ENCODE data around the gene NKRF.

The NKRF gene

GRCh38 chrX:119624417-119624816 lies 18.2 kb upstream of the NKRF start:
- Histone ChIP-seq H3K4me1 (ENCODE audit: control insufficient read depth in 1 of 2, insufficient read depth in 2 of 2, low read length in 2 of 2) (no peaks in the 10 kb centered on the region), H2AFZ (ENCODE audit: insufficient read depth, low read length, poor library complexity) (no peak overlapping the region), H3K4ac (ENCODE audit: low read depth, low read length) (no peak overlapping the region), H2AK5ac (ENCODE audit: low read length) (no peak overlapping the region), H3K27ac (ENCODE audit: low read depth, low read length) (no peak overlapping the region), H3K14ac (ENCODE audit: low read length) (no peak overlapping the region), H4K12ac (ENCODE audit: low read depth, low read length) (no peak overlapping the region), H3K9me3 (ENCODE audit: insufficient read depth, low read depth, low read length) (no peaks in the 10 kb centered on the region), H4K8ac (ENCODE audit: low read depth, low read length) (no peak overlapping the region), H3K79me2 (ENCODE audit: control insufficient read depth, insufficient read depth, low read length, poor library complexity) (no peaks in the 10 kb centered on the region), H3K27me3 (ENCODE audit: insufficient read depth, low read length) (no peaks in the 10 kb centered on the region), H2BK5ac (ENCODE audit: low read depth, low read length, poor library complexity) (no peak overlapping the region), H3K4me3 (ENCODE audit: low read depth, low read length) (no peak overlapping the region), H2BK12ac (ENCODE audit: low read length) (no peak overlapping the region), H3K23ac (ENCODE audit: low read length) (no peak overlapping the region), H3K36me3 (ENCODE audit: control insufficient read depth in 1 of 2, insufficient read depth in 2 of 2, low read length in 2 of 2) (peaks cover 22 to 26% of the 10 kb centered on the region in 2 experiments), H2BK120ac (ENCODE audit: insufficient read depth, low read length, poor library complexity) (no peak overlapping the region), H3K79me1 (ENCODE audit: low read length) (no peaks in the 10 kb centered on the region), H3K4me2 (ENCODE audit: low read length) (no peak overlapping the region), H3K18ac (ENCODE audit: low read length) (no peak overlapping the region), H3K9ac (ENCODE audit: low read length) (no peak overlapping the region), H4K91ac (ENCODE audit: low read depth, low read length) (no peak overlapping the region)
- no CpG with 5 or more reads among the region's 11 CpGs for WGBS (ENCODE audit: extremely low coverage, insufficient coverage, insufficient read length)
- no peak for DNase-seq

- Histone ChIP-seq H2BK5ac (ENCODE audit: low read depth, low read length, poor library complexity) (no peak overlapping the region), H4K91ac (ENCODE audit: low read depth, low read length) (no peak overlapping the region), H3K79me1 (ENCODE audit: low read length) (no peaks in the 10 kb centered on the region), H3K9me3 (ENCODE audit: insufficient read depth, low read depth, low read length) (no peaks in the 10 kb centered on the region), H3K23ac (ENCODE audit: low read length) (no peak overlapping the region), H2AK5ac (ENCODE audit: low read length) (no peak overlapping the region), H3K79me2 (ENCODE audit: control insufficient read depth, insufficient read depth, low read length, poor library complexity) (no peaks in the 10 kb centered on the region), H3K4me2 (ENCODE audit: low read length) (no peak overlapping the region), H4K12ac (ENCODE audit: low read depth, low read length) (no peak overlapping the region), H3K27me3 (ENCODE audit: insufficient read depth, low read length) (no peaks in the 10 kb centered on the region), H3K4ac (ENCODE audit: low read depth, low read length) (no peak overlapping the region), H3K18ac (ENCODE audit: low read length) (no peak overlapping the region), H3K9ac (ENCODE audit: low read length) (no peak overlapping the region), H3K14ac (ENCODE audit: low read length) (no peak overlapping the region), H2BK12ac (ENCODE audit: low read length) (no peak overlapping the region), H3K4me3 (ENCODE audit: low read depth, low read length) (no peak overlapping the region), H2BK120ac (ENCODE audit: insufficient read depth, low read length, poor library complexity) (no peak overlapping the region), H3K27ac (ENCODE audit: low read depth, low read length) (no peak overlapping the region), H3K36me3 (ENCODE audit: control insufficient read depth in 1 of 2, insufficient read depth in 2 of 2, low read length in 2 of 2) (peaks cover 17 to 19% of the 10 kb centered on the region in 2 experiments), H2AFZ (ENCODE audit: insufficient read depth, low read length, poor library complexity) (no peak overlapping the region), H3K4me1 (ENCODE audit: control insufficient read depth in 1 of 2, insufficient read depth in 2 of 2, low read length in 2 of 2) (no peaks in the 10 kb centered on the region), H4K8ac (ENCODE audit: low read depth, low read length) (no peak overlapping the region)
- WGBS (ENCODE audit: extremely low coverage, insufficient coverage, insufficient read length), result no CpG with 5 or more reads among the region's 9 CpGs
- DNase-seq, result no peak
These were observed 16.4 kb upstream of the NKRF start for GRCh38 chrX:119622356-119623232.

GRCh38 chrX:119618439-119618838 lies 12.2 kb upstream of the NKRF start:
- Histone ChIP-seq H3K9ac (ENCODE audit: low read length) (no peak overlapping the region), H2AFZ (ENCODE audit: insufficient read depth, low read length, poor library complexity) (no peak overlapping the region), H3K27me3 (ENCODE audit: insufficient read depth, low read length) (no peaks in the 10 kb centered on the region), H3K23ac (ENCODE audit: low read length) (no peak overlapping the region), H3K4ac (ENCODE audit: low read depth, low read length) (no peak overlapping the region), H3K36me3 (ENCODE audit: control insufficient read depth in 1 of 2, insufficient read depth in 2 of 2, low read length in 2 of 2) (peaks cover 3 to 6% of the 10 kb centered on the region in 2 experiments), H2BK12ac (ENCODE audit: low read length) (no peak overlapping the region), H3K27ac (ENCODE audit: low read depth, low read length) (no peak overlapping the region), H3K4me3 (ENCODE audit: low read depth, low read length) (no peak overlapping the region), H4K91ac (ENCODE audit: low read depth, low read length) (no peak overlapping the region), H2BK120ac (ENCODE audit: insufficient read depth, low read length, poor library complexity) (no peak overlapping the region), H3K4me1 (ENCODE audit: control insufficient read depth in 1 of 2, insufficient read depth in 2 of 2, low read length in 2 of 2) (no peaks in the 10 kb centered on the region), H2BK5ac (ENCODE audit: low read depth, low read length, poor library complexity) (no peak overlapping the region), H3K4me2 (ENCODE audit: low read length) (no peak overlapping the region), H3K9me3 (ENCODE audit: insufficient read depth, low read depth, low read length) (no peaks in the 10 kb centered on the region), H4K8ac (ENCODE audit: low read depth, low read length) (no peak overlapping the region), H3K79me1 (ENCODE audit: low read length) (no peaks in the 10 kb centered on the region), H3K14ac (ENCODE audit: low read length) (no peak overlapping the region), H3K79me2 (ENCODE audit: control insufficient read depth, insufficient read depth, low read length, poor library complexity) (no peaks in the 10 kb centered on the region), H4K12ac (ENCODE audit: low read depth, low read length) (no peak overlapping the region), H2AK5ac (ENCODE audit: low read length) (no peak overlapping the region), H3K18ac (ENCODE audit: low read length) (no peak overlapping the region)
- no CpG with 5 or more reads among the region's 5 CpGs for WGBS (ENCODE audit: extremely low coverage, insufficient coverage, insufficient read length)
- no peak for DNase-seq

GRCh38 chrX:119617517-119618164 lies 11.4 kb upstream of the NKRF start:
- H4K8ac ChIP-seq (ENCODE audit: low read depth, low read length), result no peak overlapping the region
- H4K91ac ChIP-seq (ENCODE audit: low read depth, low read length), result no peak overlapping the region
- no peak overlapping the region for H2BK12ac ChIP-seq (ENCODE audit: low read length)
- no peak overlapping the region for H3K27ac ChIP-seq (ENCODE audit: low read depth, low read length)
- WGBS (ENCODE audit: extremely low coverage, insufficient coverage, insufficient read length), result no CpG with 5 or more reads among the region's 15 CpGs
- peaks cover 3 to 4% of the 10 kb centered on the region in 2 experiments for H3K36me3 ChIP-seq (ENCODE audit: control insufficient read depth in 1 of 2, insufficient read depth in 2 of 2, low read length in 2 of 2)
- H3K23ac ChIP-seq (ENCODE audit: low read length), result no peak overlapping the region
- H3K4me1 ChIP-seq (ENCODE audit: control insufficient read depth in 1 of 2, insufficient read depth in 2 of 2, low read length in 2 of 2), result no peaks in the 10 kb centered on the region
- no peaks in the 10 kb centered on the region for H3K9me3 ChIP-seq (ENCODE audit: insufficient read depth, low read depth, low read length)
- no peak overlapping the region for H3K4ac ChIP-seq (ENCODE audit: low read depth, low read length)
- no peak overlapping the region for H2AFZ ChIP-seq (ENCODE audit: insufficient read depth, low read length, poor library complexity)
- no peak overlapping the region for H3K9ac ChIP-seq (ENCODE audit: low read length)
- DNase-seq, result no peak
- no peak overlapping the region for H3K18ac ChIP-seq (ENCODE audit: low read length)
- H3K79me2 ChIP-seq (ENCODE audit: control insufficient read depth, insufficient read depth, low read length, poor library complexity), result no peaks in the 10 kb centered on the region
- no peak overlapping the region for H3K14ac ChIP-seq (ENCODE audit: low read length)
- H4K12ac ChIP-seq (ENCODE audit: low read depth, low read length), result no peak overlapping the region
- no peak overlapping the region for H3K4me2 ChIP-seq (ENCODE audit: low read length)
- no peaks in the 10 kb centered on the region for H3K79me1 ChIP-seq (ENCODE audit: low read length)
- H3K4me3 ChIP-seq (ENCODE audit: low read depth, low read length), result no peak overlapping the region
- no peak overlapping the region for H2BK5ac ChIP-seq (ENCODE audit: low read depth, low read length, poor library complexity)
- H2AK5ac ChIP-seq (ENCODE audit: low read length), result no peak overlapping the region
- H3K27me3 ChIP-seq (ENCODE audit: insufficient read depth, low read length), result no peaks in the 10 kb centered on the region
- H2BK120ac ChIP-seq (ENCODE audit: insufficient read depth, low read length, poor library complexity), result no peak overlapping the region
